NT2/D1 (cell line): ENCODE measurements around the gene BMPR1B.

Source experiments
- SUZ12 ChIP-seq: IDR thresholded peaks from 2 replicates; pipeline ENCODE4 v1.6.1; 2011; ENCODE audit not compliant: insufficient read length, insufficient read depth; ENCODE audit errors: extremely low read depth
- ZNF274 ChIP-seq: IDR thresholded peaks from 2 replicates; pipeline ENCODE4 v1.6.1; 2011; ENCODE audit warnings: mild to moderate bottlenecking, low read depth, low read length

GRCh38 chr4:94814237-94814636 is 56.5 kb downstream of the BMPR1B start:
- TF ChIP-seq ZNF274: no peak
- TF ChIP-seq SUZ12: no peak
